Left lobe of liver (tissue), 2 donors: ENCODE measurements around the gene DNAJC16. TPM values are rescaled to one million over a fixed set of nuclear protein-coding genes. Genes with fewer than 3 reads are reported as not detected.

Experiments used
- ATAC-seq: fragments of 200-7000 bp; cut with Tn5 transposase; one replicate; pipeline ENCODE4 v1.9.1; 2020; ENCODE audit warnings: mild to moderate bottlenecking, moderate library complexity
- DNase-seq: peaks from one replicate; pipeline ENCODE4 v3.0.0-alpha.2; 2020; ENCODE audit warnings: low spot score
- total RNA-seq: library from RNA; stranded (reverse); gene quantifications from one replicate; pipeline ENCODE4 v1.2.1, GENCODE V29; 2021
- donor health status: DM: no; HTN: no; CAD: no; lungs with moderate emphysema.
- donor health status: DM: no; HTN: yes; CAD: no.

Gene DNAJC16
- total RNA-seq, 1 donor from 2014 or later: 10.0 TPM

GRCh38 chr1:15531003-15531402 is 4.4 kb downstream of the DNAJC16 start:
- DNase-seq (no peak), ATAC-seq (no peak)

- ATAC-seq: no peak
- no peak for DNase-seq
These were observed 5.0 kb downstream of the DNAJC16 start for GRCh38 chr1:15531682-15532081.

GRCh38 chr1:15538771-15539170 is 12.1 kb downstream of the DNAJC16 start:
- no peak for DNase-seq

GRCh38 chr1:15540186-15540585 is 13.5 kb downstream of the DNAJC16 start:
- DNase-seq (peak; percentile 3), ATAC-seq (no peak)

More at GRCh38 chr1:15538771-15539170, 12.1 kb downstream of the DNAJC16 start:
- ATAC-seq: no peak

GRCh38 chr1:15541231-15541792 is 14.7 kb downstream of the DNAJC16 start:
- DNase-seq: no peak
- ATAC-seq: no peak

GRCh38 chr1:15542388-15543250 is 16.0 kb downstream of the DNAJC16 start:
- DNase-seq (no peak), ATAC-seq (no peak)

- ATAC-seq (no peak), DNase-seq (no peak)
These were observed 16.6 kb downstream of the DNAJC16 start for GRCh38 chr1:15543251-15543588.

GRCh38 chr1:15543589-15544568 is 17.2 kb downstream of the DNAJC16 start:
- ATAC-seq (no peak), DNase-seq (no peak)

- DNase-seq (no peak), ATAC-seq (no peak)
These were observed 20.0 kb downstream of the DNAJC16 start for GRCh38 chr1:15546641-15547040.

- DNase-seq (no peak), ATAC-seq (no peak)
These were observed 23.9 kb downstream of the DNAJC16 start for GRCh38 chr1:15550573-15550972.

GRCh38 chr1:15557008-15557407 is 30.4 kb downstream of the DNAJC16 start:
- DNase-seq: no peak
- no peak for ATAC-seq

GRCh38 chr1:15557594-15557993 is 30.9 kb downstream of the DNAJC16 start:
- ATAC-seq (no peak), DNase-seq (peak; percentile 11)

GRCh38 chr1:15558516-15558915 is 31.9 kb downstream of the DNAJC16 start:
- ATAC-seq: no peak
- no peak for DNase-seq

GRCh38 chr1:15559189-15559810 is 32.7 kb downstream of the DNAJC16 start:
- DNase-seq: peak; percentile 61
- peak; percentile 91 for ATAC-seq

- no peak for DNase-seq
- ATAC-seq: no peak
These were observed 41.9 kb downstream of the DNAJC16 start for GRCh38 chr1:15568387-15569073.

- ATAC-seq: no peak
- DNase-seq: no peak
These were observed 44.2 kb downstream of the DNAJC16 start for GRCh38 chr1:15570861-15571260.

GRCh38 chr1:15571266-15571665 is 44.6 kb downstream of the DNAJC16 start:
- ATAC-seq: no peak

GRCh38 chr1:15573477-15573876 is 46.8 kb downstream of the DNAJC16 start:
- DNase-seq (no peak), ATAC-seq (no peak)

More at GRCh38 chr1:15571266-15571665, 44.6 kb downstream of the DNAJC16 start:
- DNase-seq: no peak

GRCh38 chr1:15574741-15575140 is 48.1 kb downstream of the DNAJC16 start:
- DNase-seq (peak; percentile 84), ATAC-seq (peak; percentile 88)

- ATAC-seq (no peak), DNase-seq (no peak)
These were observed 49.0 kb downstream of the DNAJC16 start for GRCh38 chr1:15575549-15576150.
